Ishikawa (cell line): ENCODE data around the gene LSM2.

ENCODE experiments used
- CEBPB ChIP-seq: IDR thresholded peaks from 2 replicates; pipeline ENCODE4 v1.6.1; 2012
- CREB1 ChIP-seq: IDR thresholded peaks from 2 replicates; pipeline ENCODE4 v1.6.1; 2012; ENCODE audit warnings: low read depth
- EGR1 ChIP-seq: IDR thresholded peaks from 2 replicates; pipeline ENCODE4 v1.6.1; 2012
- EP300 ChIP-seq: IDR thresholded peaks from 2 replicates; pipeline ENCODE4 v1.6.1; 2012; ENCODE audit warnings: borderline replicate concordance
- FOXM1 ChIP-seq: IDR thresholded peaks from 2 replicates; pipeline ENCODE4 v1.6.1; 2012; ENCODE audit warnings: low read depth, borderline replicate concordance
- MAX ChIP-seq: IDR thresholded peaks from 2 replicates; pipeline ENCODE4 v1.6.1; 2012
- NFIC ChIP-seq: IDR thresholded peaks from 2 replicates; pipeline ENCODE4 v1.6.1; 2012
- RAD21 ChIP-seq: IDR thresholded peaks from 2 replicates; pipeline ENCODE4 v1.6.1; 2012; ENCODE audit warnings: low read depth
- REST ChIP-seq: IDR thresholded peaks from 2 replicates; pipeline ENCODE4 v1.6.1; 2012; ENCODE audit warnings: low read depth, mild to moderate bottlenecking
- TAF1 ChIP-seq: IDR thresholded peaks from 2 replicates; pipeline ENCODE4 v1.6.1; 2012; ENCODE audit warnings: low read depth, mild to moderate bottlenecking
- TCF12 ChIP-seq: IDR thresholded peaks from 2 replicates; pipeline ENCODE4 v1.6.1; 2012; ENCODE audit warnings: low read depth
- YY1 ChIP-seq: IDR thresholded peaks from 2 replicates; pipeline ENCODE4 v1.6.1; 2012; ENCODE audit warnings: low read depth
- TF ChIP-seq, protein P1 (sequence below): IDR thresholded peaks from 2 replicates; pipeline ENCODE4 v1.6.1; 2012

DNA sequence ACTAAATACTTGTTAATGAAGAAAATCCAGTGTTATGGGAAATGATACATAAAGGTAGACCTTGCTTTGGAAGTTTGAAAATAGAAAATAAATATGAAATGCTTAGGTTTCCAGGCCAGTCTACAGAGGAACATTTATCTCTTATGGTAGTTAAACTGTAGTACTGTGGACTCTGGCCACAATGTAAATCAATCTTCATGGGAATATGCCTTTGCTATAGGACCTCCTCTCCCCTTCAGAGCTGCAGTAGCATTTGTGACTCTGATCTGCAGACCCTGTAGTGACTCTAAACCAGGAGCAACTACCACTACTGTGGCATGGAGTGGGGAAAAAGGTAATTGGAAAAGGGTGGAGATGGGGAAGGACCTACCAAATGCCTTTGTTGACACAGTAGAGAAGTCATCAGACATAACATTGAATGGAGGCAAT, 13.1 kb upstream of the LSM2 start:
- no peak for TF ChIP-seq YY1
- no peak for TF ChIP-seq REST
- no peak for TF ChIP-seq CREB1
- no peak for TF ChIP-seq TAF1
- TF ChIP-seq CEBPB: no peak
- TF ChIP-seq, protein P1, sequence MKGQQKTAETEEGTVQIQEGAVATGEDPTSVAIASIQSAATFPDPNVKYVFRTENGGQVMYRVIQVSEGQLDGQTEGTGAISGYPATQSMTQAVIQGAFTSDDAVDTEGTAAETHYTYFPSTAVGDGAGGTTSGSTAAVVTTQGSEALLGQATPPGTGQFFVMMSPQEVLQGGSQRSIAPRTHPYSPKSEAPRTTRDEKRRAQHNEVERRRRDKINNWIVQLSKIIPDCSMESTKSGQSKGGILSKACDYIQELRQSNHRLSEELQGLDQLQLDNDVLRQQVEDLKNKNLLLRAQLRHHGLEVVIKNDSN: no peak
- TF ChIP-seq EP300: no peak
- TF ChIP-seq EGR1: no peak
- TF ChIP-seq RAD21: no peak
- TF ChIP-seq MAX: no peak
- TF ChIP-seq TCF12: no peak
- TF ChIP-seq NFIC: no peak
- no peak for TF ChIP-seq FOXM1
